ENCODE measurements around the gene LRP8. TPM values are rescaled to one million over a fixed set of nuclear protein-coding genes. Genes with fewer than 3 reads are reported as not detected.

Gene LRP8
- polyA plus RNA-seq, 2 of the 4 experiments (the other 2 are of a cell fraction) = 32.6 to 46.1 TPM

DNA sequence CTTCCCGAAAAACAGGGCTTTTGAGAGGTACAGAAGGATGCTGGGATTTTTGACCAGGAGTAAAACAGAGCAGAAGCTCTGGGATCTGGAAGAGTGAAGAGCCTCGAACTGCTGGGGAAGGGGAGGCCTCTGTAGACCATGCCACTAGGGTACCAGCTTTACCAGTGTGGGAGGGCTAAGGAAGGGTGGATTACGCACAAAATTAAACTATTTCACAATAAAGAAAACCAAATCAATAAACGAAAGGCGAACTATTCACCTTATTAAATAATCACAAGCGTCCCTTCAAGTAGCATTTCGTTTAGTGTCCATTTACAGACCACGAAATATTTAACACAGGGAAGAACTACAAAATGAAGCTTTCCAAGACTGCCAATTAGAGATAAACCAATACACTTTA lies 108.2 kb downstream of the LRP8 start:
- FAIRE-seq (no peak), DNase-seq (ENCODE audit: low read depth in 1 of 2, low spot score in 1 of 2) (no peak), ATAC-seq (no peak)
- Histone ChIP-seq H3K9me3 (no peaks in the 10 kb centered on the region), H3K4me3 (peak overlapping the region; percentile 64), H3K27ac (peak overlapping the region; percentile 88 to 99), H3K4me2 (peak overlapping the region; percentile 87), H3K4me1 (peaks cover 11% of the 10 kb centered on the region; the same call in 2 of the 3 replicates)
- ChIA-PET POLR2A (interaction anchor here (1.0 to 1.8 kb wide), 2 partner anchors 9 to 15 kb away, joined by 3 to 6 read pairs; no protein-coding TSS in a partner anchor), CTCF (interaction anchor here (1.0 kb wide), 1 partner anchor 520 kb away, joined by 3 read pairs; no protein-coding TSS in a partner anchor)
- 17% methylated on average over 8 of the region's 8 CpGs for WGBS (ENCODE audit: missing lambda C conversion rate)
- TF ChIP-seq FOSB (CRISPR knock-in tag; IDR thresholded peaks at IDR 0.05) = no peak
- TF ChIP-seq, protein P1, sequence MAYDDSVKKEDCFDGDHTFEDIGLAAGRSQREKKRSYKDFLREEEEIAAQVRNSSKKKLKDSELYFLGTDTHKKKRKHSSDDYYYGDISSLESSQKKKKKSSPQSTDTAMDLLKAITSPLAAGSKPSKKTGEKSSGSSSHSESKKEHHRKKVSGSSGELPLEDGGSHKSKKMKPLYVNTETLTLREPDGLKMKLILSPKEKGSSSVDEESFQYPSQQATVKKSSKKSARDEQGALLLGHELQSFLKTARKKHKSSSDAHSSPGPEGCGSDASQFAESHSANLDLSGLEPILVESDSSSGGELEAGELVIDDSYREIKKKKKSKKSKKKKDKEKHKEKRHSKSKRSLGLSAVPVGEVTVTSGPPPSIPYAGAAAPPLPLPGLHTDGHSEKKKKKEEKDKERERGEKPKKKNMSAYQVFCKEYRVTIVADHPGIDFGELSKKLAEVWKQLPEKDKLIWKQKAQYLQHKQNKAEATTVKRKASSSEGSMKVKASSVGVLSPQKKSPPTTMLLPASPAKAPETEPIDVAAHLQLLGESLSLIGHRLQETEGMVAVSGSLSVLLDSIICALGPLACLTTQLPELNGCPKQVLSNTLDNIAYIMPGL (CRISPR knock-in tag; IDR thresholded peaks at IDR 0.05; ENCODE audit: borderline replicate concordance) = no peak

DNA sequence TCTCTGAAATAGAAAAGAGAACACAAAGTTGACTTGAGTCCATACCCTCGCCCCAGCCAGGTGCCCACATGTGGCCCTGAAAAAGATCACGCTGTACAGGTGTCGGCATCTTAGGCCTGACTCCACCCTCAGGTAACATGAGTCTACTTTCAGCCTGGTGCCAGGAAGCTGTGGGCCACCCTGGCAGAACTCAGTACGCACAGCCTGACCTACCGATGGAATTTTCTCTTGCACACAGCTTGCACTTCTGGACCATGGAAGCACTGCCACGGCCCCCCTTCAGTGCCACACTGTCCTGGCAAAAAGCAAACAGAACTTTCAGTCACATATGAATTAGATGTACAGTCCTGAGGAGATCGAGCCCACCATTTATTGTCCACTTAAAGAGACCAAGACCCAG lies 109.7 kb downstream of the LRP8 start:
- ATAC-seq (no peak), DNase-seq (ENCODE audit: low read depth in 1 of 2, low spot score in 1 of 2) (no peak), FAIRE-seq (no peak)
- no peak overlapping the region for H3K27ac ChIP-seq
- H3K4me1 ChIP-seq = peaks cover 11% of the 10 kb centered on the region; the same call in 2 of the 3 replicates
- no peaks in the 10 kb centered on the region for H3K9me3 ChIP-seq
- ChIA-PET CTCF (no interaction called here), POLR2A (no interaction called here)
- WGBS (ENCODE audit: missing lambda C conversion rate) = 88% methylated on average over 7 of the region's 7 CpGs
- H3K4me2 ChIP-seq = no peak overlapping the region
- TF ChIP-seq ZC3H11A (IDR thresholded peaks at IDR 0.05) (no peak), FOXS1 (CRISPR knock-in tag; IDR thresholded peaks at IDR 0.05) (no peak), KDM5A (IDR thresholded peaks at IDR 0.05) (no peak), NR3C1 (IDR thresholded peaks at IDR 0.05) (no peak)
- H3K4me3 ChIP-seq = no peak overlapping the region

DNA sequence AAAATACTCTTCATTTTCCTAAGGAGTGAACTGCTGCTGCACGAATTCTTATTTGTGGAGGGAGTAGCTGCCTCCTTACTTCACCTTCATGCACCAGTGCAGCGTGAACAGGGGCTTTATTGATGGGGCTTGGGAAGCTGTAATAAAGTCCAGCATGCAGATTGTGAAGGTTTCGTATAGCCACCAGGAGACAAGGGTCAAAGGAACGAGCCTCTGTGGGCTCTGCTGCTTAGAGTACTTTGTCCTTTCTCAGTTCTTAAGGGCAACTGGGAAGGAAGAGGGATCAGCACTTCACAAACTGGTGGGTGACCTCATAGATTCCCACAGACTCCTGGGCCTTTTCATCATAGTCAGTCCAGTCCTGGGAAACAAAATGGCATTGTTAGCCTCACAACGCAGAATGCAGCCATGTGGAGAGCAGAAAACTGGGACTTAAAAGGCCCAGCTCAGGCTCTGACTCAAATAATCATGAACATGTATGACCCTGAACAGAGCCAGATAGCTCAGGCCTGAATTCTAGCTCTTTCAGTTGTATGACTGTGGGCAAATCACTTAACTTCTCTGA lies 113.4 kb downstream of the LRP8 start:
- POLR2A ChIA-PET = no interaction called here
- FAIRE-seq (no peak), DNase-seq (ENCODE audit: low read depth in 1 of 2, low spot score in 1 of 2) (no peak), ATAC-seq (no peak)
- Histone ChIP-seq H3K4me2 (no peak overlapping the region), H3K9me3 (no peaks in the 10 kb centered on the region), H3K4me3 (no peak overlapping the region), H3K4me1 (peaks cover 6% of the 10 kb centered on the region; the same call in 1 of the 3 replicates), H3K27ac (no peak overlapping the region)
- CTCF ChIA-PET = no interaction called here
- WGBS (ENCODE audit: missing lambda C conversion rate) = 84% methylated on average over 5 of the region's 5 CpGs
- TF ChIP-seq FOSL2 (IDR thresholded peaks at IDR 0.05) (no peak), FOSL2 (CRISPR knock-in tag; IDR thresholded peaks at IDR 0.05) (no peak), CBX2 (IDR thresholded peaks at IDR 0.05; ENCODE audit: borderline replicate concordance, low read depth) (no peak), HDAC2 (IDR thresholded peaks at IDR 0.05) (no peak), NFE2L2 (conservative IDR thresholded peaks at IDR 0.05; ENCODE audit: low read length) (no peak), RARB (CRISPR knock-in tag; IDR thresholded peaks at IDR 0.05) (no peak), CHD4 (IDR thresholded peaks at IDR 0.05; ENCODE audit: borderline replicate concordance) (no peak), POLR2AphosphoS2 (conservative IDR thresholded peaks at IDR 0.05; ENCODE audit: low read length) (no peak), ZC3H11A (IDR thresholded peaks at IDR 0.05) (no peak), ESRRA (IDR thresholded peaks at IDR 0.05; ENCODE audit: borderline replicate concordance, low read length) (no peak), HEYL (CRISPR knock-in tag; IDR thresholded peaks at IDR 0.05) (no peak)
- TF ChIP-seq, protein P2, sequence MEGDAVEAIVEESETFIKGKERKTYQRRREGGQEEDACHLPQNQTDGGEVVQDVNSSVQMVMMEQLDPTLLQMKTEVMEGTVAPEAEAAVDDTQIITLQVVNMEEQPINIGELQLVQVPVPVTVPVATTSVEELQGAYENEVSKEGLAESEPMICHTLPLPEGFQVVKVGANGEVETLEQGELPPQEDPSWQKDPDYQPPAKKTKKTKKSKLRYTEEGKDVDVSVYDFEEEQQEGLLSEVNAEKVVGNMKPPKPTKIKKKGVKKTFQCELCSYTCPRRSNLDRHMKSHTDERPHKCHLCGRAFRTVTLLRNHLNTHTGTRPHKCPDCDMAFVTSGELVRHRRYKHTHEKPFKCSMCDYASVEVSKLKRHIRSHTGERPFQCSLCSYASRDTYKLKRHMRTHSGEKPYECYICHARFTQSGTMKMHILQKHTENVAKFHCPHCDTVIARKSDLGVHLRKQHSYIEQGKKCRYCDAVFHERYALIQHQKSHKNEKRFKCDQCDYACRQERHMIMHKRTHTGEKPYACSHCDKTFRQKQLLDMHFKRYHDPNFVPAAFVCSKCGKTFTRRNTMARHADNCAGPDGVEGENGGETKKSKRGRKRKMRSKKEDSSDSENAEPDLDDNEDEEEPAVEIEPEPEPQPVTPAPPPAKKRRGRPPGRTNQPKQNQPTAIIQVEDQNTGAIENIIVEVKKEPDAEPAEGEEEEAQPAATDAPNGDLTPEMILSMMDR (IDR thresholded peaks at IDR 0.05) = no peak

- ATAC-seq (no peak), DNase-seq (ENCODE audit: low read depth in 1 of 2, low spot score in 1 of 2) (no peak), FAIRE-seq (no peak)
- ChIA-PET CTCF (interaction anchor here (1.0 kb wide), 1 partner anchor 12 kb away, joined by 3 read pairs; no protein-coding TSS in a partner anchor), POLR2A (no interaction called here)
- no peak overlapping the region for H3K27ac ChIP-seq
- H3K4me2 ChIP-seq = no peak overlapping the region
- TF ChIP-seq, protein P3, sequence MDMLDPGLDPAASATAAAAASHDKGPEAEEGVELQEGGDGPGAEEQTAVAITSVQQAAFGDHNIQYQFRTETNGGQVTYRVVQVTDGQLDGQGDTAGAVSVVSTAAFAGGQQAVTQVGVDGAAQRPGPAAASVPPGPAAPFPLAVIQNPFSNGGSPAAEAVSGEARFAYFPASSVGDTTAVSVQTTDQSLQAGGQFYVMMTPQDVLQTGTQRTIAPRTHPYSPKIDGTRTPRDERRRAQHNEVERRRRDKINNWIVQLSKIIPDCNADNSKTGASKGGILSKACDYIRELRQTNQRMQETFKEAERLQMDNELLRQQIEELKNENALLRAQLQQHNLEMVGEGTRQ (IDR thresholded peaks at IDR 0.05) = no peak
- no peaks in the 10 kb centered on the region for H3K4me1 ChIP-seq
- no peak overlapping the region for H3K4me3 ChIP-seq
- 93% methylated on average over 11 of the region's 11 CpGs for WGBS (ENCODE audit: missing lambda C conversion rate)
- H3K9me3 ChIP-seq = peaks cover 10% of the 10 kb centered on the region; the same call in 2 of the 3 replicates
These were observed 116.9 kb downstream of the LRP8 start for GRCh38 chr1:53210954-53211353.
